HG02623 (cell line): ENCODE data around the gene AP2S1.
"Not testable (repeated sequence)": the region's sequence is repeated elsewhere in the genome, so short reads cannot be mapped to it uniquely, and the experiment has no call there.

Experiments
- ATAC-seq: cut with Tn5 transposase; IDR thresholded peaks from one replicate; pipeline ENCODE4 v1.9.1; 2021; ENCODE audit warnings: moderate library complexity; ENCODE audit not compliant: unreplicated experiment

AP2S1 gene

GRCh38 chr19:46850228-46851203 lies at the start of gene AP2S1:
Gene AP2S1 (minus strand): TSS chr19:46850846. CDS start chr19:46850766, 80 bp downstream.
- peak; percentile 88 for ATAC-seq

DNA sequence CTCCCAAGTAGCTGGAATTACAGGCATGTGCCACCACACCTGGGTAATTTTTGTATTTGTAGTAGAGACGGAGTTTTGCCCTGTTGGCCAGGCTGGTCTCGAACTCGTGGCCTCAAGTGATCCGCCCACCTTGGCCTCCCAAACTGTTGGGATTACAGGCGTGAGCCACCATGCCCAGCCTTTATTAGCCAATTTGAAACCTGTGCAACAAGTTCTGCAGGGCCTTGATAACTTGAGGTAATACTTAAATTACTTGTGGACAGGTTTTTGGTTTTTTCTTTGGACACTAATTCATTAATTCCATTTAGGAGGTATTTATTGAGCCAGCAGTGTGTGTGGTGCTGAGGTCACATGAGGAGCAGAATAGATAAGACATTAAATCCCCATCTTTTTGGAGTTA lies 49.7 kb upstream of the AP2S1 start:
- no peak for ATAC-seq

GRCh38 chr19:46898731-46899130 lies 48.1 kb upstream of the AP2S1 start:
- ATAC-seq: no peak

DNA sequence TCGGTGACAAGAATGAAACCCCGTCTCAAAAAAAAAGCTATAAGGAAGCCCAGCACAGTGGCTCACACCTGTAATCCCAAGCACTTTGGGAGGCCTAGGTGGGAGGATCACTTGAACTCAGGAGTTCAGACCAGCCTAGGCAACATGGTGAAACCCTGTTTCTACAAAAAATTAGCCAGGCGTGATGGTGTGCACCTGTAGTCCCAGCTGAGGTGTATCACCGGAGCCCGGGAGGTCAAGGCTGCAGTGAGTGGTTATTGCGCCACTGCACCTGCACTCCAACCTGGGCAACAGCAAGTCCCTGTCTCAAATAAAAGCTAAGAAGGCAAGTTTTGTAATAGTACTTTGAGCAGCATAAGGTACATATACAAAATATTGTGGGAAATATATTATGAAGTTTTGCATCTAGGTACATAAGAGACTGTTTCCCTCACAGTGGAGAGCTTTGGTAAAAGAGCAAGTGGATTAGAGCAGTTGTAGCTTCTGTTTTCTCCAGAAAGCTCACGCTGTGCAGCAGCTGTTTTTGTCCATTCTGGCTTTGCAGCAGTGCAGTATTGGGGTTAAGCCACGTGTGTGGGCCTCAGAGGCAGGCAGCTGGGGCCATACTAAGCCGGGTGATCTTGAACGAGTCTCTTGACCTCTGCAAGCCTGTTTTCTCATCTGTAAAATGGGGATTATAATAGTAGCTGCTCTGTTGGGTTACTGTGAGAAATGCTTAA lies 45.6 kb upstream of the AP2S1 start:
- no peak for ATAC-seq

GRCh38 chr19:46892252-46893179 lies 41.9 kb upstream of the AP2S1 start:
- no peak for ATAC-seq

DNA sequence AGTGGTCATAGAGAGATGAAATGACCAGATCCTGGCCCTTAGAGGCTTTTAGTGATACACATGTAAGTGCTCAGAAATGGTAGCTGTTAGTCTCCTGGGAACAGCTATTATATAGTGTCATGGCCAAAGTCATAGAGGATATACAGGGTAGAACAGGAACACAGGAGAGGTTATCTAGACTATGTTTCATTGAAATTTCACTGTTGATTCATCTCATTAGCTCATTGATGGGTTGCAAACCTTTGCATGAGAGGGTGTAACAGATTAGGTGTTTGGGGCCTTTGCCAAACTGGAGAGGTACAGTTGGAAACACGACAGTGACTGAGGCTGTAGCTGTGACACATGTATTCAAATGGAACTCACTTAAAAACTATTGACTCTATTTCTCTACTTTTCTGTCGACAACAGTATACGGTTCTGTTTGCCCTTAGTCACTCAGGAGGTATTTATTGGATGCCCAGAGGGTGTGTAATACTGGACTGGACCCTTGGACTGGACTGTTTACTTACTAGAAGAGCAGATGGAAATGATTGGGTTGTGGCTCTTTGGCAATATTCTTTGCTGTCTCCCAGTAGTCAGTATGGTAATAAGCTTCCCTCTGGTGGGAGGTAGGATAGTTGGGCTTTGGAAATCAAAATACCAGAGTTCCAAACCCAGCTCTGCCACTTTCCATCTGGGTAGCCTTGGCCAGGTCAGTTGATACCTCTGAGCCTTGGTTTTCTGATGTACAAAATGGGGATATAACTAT lies 40.0 kb upstream of the AP2S1 start:
- no peak for ATAC-seq

DNA sequence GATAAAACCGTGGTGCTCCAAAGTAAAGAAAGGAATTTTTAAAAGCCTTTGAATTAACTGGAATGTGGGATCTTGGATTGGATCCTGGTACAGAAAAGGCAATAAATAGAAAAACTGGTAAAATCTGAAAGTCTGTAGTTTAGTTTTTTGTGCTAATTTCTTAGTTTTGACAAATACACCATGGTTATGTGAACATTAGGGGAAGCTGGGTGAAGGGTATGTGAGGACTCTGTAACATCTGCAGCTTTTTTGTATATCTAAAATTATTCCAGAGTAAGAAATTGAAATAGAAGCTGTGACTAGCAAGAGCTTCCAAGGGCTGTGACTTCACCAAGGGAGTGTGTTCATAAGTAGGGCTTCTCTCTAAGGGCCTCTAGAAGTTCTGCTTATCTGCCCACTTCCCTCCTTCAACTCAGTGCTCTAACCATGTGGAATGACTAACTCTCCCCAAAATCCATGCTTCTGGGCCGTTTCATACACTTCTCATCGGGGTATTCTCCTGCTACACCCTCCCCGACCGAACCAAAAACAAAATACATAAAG lies 36.7 kb upstream of the AP2S1 start:
- no peak for ATAC-seq

GRCh38 chr19:46886546-46887239 lies 36.0 kb upstream of the AP2S1 start:
- no peak for ATAC-seq

GRCh38 chr19:46885411-46885810 lies 34.8 kb upstream of the AP2S1 start:
- no peak for ATAC-seq

- ATAC-seq: not testable (repeated sequence)
These were observed 32.1 kb upstream of the AP2S1 start for GRCh38 chr19:46882751-46883150.

DNA sequence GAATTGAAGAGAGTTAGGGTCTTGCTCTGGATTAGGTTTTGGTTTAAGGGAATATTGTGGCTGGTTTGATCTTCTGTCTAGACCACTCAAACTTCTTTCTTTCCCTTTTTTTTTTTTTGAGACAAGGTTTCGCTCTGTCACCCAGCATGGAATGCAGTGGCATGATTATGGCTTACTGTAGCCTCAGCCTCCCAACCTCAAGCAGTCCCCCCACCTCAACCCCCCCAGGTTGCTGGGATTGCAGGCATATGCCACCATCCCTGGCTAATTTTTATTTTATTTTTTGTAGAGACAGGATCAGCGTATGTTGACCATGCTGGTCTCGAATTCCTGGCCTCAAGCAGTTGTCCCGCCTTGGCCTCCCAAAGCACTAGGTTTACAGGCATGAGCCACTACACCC lies 31.4 kb upstream of the AP2S1 start:
- no peak for ATAC-seq

DNA sequence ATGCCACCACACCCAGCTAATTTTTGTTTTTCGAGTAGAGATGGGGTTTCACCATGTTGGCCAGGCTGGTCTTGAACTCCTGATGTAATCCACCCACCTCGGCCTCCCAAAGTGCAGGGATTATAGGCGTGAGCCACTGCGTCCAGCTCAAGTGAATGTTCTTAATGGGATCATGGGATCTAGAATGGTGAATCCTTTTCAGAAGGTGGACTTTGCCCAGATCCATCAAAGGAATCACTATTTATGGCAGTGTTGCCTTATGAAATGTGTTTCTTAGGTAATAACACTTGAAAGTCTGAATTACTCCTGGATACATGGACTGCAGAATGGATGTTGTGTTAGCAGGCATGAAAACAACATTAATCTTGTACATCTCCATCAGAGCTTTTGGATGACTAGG lies 30.4 kb upstream of the AP2S1 start:
- ATAC-seq: no peak

DNA sequence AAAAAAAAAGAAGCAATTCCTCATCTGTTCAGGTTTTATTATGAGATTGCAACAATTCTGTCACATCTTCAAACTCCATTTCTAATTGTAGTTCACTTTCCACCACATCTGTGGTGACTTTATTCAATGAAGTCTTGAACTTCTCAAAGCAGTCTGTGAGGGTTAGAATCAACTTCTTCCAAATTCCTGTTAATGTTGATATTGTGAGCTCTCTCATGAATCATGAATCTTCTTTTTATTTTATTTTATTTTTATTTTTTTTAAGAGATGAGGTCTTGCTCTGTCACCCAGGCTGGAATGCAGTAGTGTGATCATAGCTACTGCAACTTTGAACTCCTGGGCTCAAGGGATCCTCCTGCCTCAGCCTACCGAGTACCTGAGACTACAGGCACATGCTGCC lies 29.8 kb upstream of the AP2S1 start:
- ATAC-seq: no peak

DNA sequence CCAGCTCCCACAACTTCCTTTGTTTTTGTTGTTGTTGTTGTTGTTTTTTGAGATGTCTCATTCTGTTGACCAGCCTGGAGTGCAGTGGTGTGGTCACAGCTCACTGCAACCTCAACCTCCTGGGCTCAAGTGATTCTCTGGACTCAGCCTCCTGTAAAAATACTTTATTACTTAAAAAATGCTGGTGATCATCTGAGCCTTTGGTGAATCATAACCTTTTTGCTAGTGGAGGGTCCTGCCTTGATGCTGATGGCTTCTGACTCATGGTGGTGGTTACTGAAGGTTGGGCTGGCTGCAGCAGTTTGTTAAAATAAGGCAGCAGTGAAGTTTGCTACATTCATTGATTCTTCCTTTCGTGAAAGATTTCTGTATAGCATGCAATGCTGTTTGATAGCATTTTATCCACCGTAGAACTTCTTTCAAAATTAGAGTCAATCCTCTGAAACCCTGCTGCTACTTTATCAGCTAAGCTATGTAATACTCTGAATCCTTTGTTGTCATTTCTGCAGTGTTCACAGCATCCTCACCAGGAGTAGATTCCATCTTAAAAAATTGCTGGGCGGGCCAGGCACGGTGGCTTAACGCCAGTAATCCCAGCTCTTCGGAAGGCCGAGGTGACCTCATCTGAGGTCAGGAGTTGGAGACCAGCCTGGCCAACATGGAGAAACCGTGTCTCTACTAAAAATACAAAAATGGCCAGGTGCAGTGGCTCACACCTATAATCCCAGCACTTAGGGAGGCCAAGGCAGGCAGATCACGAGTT lies 28.1 kb upstream of the AP2S1 start:
- ATAC-seq: no peak

GRCh38 chr19:46875657-46876056 lies 25.0 kb upstream of the AP2S1 start:
- ATAC-seq: no peak

DNA sequence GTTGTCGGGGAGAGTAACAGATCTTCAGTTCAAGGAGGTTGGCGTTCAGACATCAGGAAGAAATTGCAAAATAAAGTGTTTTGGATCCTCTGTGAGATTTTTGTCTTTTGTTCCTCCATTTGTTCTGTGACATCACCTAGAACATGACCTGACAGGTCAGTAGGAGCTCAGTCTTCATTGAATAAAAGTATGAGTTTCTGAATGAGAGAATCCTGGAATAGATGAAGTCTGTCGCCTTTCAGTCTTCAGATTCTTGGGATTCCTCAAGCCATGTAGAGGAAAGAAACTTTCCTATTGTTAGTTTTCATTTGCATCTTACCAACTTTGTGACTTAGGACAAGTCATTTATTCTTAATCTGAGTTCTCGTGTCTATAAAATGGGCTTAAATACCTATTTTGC lies 24.6 kb upstream of the AP2S1 start:
- no peak for ATAC-seq

- no peak for ATAC-seq
These were observed 22.3 kb upstream of the AP2S1 start for GRCh38 chr19:46872967-46873366.

- not testable (repeated sequence) for ATAC-seq
These were observed 20.5 kb upstream of the AP2S1 start for GRCh38 chr19:46871173-46871572.
